Stimulated activated naive CD4-positive, alpha-beta T cell treated with Interleukin-2 at 50 U/mL for 16 hours (primary cell): Measurements from ENCODE around the gene DISP3.

ENCODE experiments used
- DNase-seq: peaks from one replicate; lab custom pipeline; 2025; lab: John Stamatoyannopoulos, UW

Gene DISP3

GRCh38 chr1:11478571-11479374 is at the start of gene DISP3:
DISP3 (plus strand) TSS chr1:11479155; CDS start chr1:11500993, 21,838 bp downstream.
- DNase-seq: peak; percentile 65

DNA sequence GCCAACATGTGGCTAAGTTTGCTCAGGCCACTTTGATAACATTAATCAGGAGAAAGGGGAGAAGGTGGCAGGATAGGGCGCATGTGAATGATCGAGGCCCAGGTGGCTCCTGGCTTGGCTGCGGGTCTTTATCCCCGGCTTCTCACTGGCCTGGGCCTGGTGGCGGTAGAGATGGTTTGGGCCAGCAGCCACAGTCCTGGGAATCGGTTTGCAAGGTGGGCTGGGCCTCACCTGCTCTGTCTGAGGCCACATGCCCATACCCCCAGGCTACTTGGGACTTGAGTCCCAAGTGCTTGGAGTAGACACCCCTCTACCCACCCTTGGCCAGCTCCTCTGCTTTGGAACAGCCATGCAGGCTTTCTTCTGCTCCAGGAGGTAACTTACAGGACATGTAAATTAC is 49.7 kb upstream of the DISP3 start:
- DNase-seq: no peak

GRCh38 chr1:11429935-11430334 is 49.0 kb upstream of the DISP3 start:
- no peak for DNase-seq

DNA sequence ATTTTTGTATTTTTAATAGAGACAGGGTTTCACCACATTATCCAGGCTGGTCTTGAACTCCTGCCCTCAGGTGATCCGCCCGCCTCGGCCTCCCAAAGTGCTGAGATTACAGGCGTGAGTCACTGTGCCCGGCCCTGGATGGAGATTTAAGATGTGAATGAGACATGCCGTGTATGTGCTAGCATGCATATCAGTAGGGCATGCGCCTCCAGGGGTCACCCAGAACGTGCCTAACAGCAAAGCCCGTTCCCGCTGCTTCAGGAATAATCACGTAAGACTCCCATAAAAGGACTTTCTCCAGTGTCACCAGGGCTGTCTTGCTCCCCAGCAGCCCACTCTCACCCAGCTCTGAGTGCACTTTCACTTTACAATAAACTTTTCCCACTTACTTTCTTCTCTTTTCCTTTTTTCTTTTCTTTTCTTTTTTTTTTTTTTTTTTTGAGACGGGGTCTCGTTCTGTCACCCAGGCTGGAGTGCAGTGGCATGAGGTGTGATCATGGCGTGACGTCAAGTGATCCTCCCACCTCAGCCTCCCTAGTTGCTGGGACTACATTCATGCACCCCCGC is 46.9 kb upstream of the DISP3 start:
- no peak for DNase-seq

- no peak for DNase-seq
Observed at GRCh38 chr1:11432526-11432925, 46.4 kb upstream of the DISP3 start.

DNA sequence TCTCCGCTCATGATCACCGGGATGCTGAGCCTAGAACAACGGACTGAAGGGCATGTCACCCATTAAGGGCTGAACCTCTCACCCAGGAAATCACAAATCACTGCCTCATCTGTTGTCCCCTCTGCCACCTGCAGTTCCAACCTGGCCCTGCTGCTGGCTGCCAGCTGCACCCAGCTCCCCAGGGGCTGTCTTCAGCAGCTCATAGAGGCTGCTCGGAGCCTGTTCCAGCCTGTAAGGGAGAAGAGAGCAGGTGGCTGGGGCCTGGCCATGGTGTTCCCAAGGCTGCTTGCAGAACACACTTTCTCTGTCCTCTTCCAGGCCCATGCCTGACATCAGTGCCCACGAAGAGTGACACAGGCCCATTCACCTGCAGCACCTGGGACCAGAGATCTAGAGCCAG is 44.5 kb upstream of the DISP3 start:
- DNase-seq: no peak

DNA sequence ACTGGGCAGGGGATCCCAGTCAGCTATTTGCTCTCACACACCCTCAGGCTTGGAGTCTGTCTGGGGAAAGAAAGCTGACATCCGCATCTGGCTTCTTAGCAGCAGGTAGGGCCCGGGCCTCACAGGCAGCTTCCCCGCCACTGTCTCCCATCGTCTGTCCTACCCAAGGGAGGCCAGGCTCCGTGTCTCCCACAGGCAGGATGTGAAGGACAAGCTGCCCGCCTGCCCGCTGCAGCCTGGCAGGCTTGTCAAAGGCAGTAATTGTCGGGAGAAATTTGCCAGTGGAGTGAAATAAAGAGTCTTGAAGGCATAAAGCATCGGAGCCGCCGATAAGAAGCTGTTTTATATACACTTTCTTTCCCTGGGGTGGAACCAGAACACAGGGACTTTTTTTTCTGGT is 44.0 kb upstream of the DISP3 start:
- DNase-seq: no peak

DNA sequence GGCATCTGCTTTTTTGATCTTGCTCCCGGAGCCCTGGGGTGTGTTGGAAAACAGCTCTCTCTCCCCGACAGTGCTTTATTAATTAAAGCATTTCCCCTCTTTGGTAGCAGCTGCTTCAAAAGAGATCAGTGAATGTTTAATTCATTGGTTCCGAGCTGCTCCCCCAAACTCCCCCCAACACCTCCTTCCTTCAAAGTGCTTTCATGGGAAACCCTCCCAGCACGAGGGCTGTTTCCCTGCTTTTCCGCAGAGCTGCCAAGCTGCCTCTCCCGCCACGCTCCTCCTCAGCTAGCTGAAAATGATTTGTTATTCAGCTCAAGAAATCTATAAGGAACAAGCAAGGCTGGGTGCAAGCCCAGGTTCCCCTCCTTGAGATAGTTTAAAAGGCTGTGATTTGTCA is 40.0 kb upstream of the DISP3 start:
- DNase-seq: no peak

DNA sequence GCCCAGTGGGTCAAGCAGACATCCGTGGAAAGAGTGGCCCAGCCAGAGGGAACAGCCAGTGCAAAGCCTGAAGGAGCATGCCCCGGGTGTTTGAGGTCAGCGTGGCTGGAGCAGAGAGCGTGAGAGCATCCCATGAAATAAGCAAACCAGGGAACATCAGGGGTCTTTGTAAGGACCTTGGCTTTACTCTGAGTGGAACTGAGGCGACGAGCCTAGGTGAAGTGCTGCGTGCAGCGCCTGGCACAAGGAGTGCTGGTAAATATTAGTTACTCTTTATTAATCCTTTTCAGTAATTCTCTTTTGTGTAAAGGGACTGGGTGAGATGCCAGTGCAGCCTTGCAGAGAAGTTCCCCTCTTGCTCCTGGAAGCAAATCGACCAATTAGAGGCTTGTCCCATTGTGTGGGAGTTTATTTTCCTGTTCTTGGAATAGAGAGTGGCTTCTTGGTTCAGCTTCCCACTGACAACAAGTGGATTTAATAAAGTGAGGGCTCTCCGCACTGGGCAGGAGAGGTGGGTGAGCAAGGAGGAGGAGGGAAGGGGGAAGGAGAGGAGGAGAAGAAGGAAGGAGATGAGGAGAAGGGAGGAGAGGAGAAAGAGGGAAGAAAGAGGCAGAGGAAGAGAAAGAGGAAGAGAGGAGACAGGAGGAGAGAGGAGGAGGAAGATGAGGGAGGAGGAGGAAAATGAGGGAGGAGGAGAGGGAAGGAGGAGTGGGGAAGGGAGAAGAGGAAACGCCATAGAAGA is 37.6 kb upstream of the DISP3 start:
- DNase-seq: no peak

- no peak for DNase-seq
Observed at GRCh38 chr1:11443043-11443442, 35.9 kb upstream of the DISP3 start.

DNA sequence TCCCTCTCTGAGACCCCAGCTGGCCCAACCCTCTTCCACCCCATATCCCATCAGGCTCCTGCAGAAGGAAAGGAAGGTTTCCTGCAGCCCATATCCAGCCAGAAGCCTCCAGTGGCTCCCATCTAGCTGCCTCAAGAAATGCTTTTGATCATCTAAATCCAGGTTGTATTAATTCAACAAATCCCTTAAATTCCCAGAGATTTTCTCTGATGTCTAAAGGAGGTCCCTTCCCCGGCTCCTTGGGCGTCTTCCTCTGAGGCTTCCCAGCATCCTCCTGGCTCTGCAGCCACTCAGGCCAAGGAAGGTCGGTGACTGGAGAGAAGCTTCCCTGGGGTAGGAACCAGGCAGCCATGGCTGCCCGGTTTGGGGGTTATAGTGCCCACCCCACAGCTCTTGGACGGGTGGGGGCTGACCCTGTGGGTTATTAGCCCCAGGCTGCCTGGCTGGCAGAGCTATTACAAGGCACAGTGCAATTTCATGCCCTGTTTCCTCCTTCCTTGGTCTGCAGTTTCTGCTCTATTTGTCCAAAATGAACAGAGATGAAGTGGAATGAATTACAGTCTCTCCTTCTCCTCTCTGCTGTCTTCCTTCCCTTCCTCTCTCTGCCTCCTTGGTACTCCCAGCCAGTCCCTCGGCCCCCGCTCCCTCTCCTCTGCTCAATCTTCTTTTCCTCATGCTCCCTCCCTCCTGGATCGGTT is 34.8 kb upstream of the DISP3 start:
- DNase-seq: no peak

DNA sequence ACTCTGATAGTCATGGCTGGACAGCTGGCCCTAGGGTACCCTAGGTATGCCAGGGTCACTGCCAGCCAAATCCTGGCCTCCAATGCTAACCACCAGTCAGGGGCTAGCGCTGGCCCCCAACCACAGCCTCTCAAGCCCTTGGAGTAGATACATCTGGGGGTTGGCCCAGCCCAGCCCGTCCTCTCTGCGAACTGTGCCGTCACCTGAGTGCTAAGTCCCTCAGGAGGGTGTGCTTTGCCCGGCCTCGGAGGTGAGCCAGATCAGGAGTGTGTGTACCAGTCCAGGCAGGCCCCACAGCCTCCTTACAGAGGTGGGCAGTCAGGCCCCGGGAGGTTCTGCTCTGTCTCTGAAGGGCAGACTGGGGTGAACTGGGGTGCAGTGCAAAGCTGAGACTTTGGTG is 34.0 kb upstream of the DISP3 start:
- no peak for DNase-seq

- DNase-seq: no peak
Observed at GRCh38 chr1:11447903-11448302, 31.1 kb upstream of the DISP3 start.

GRCh38 chr1:11448373-11449099 is 30.4 kb upstream of the DISP3 start:
- no peak for DNase-seq

DNA sequence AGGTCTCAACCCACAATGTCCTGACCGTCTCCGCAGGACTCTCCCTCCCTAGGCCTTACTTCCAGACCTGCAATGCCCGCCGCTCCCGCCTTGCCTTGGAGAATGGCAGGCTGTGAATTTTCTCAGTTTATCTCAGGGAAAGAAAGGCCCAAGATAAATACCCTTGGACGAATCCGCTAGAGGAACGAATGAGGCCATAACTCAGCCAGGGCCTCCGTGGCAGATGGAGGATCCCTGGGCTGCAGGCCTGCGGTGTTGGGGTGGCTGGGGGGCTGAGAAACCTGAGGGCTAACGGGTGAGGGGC is 29.9 kb upstream of the DISP3 start:
- no peak for DNase-seq

DNA sequence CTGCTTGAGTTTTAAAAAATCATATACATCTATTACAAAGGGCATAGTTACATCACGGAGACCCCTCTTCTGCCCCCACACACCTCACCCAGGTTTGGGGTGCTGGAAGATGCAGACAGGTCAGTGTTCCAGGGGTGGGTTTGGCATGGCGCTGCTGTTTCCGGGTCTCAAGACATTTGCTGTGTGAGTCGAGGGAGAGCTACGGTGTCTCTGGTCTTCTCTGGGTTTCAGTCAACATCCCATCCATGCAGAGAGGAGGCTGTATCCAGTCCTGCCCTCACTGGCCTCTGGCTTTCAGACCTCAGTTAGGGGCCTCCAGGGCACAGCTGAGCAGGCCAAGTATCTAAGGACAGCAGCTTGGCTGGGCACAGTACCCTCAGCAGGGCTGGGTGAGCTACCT is 28.6 kb upstream of the DISP3 start:
- no peak for DNase-seq

DNA sequence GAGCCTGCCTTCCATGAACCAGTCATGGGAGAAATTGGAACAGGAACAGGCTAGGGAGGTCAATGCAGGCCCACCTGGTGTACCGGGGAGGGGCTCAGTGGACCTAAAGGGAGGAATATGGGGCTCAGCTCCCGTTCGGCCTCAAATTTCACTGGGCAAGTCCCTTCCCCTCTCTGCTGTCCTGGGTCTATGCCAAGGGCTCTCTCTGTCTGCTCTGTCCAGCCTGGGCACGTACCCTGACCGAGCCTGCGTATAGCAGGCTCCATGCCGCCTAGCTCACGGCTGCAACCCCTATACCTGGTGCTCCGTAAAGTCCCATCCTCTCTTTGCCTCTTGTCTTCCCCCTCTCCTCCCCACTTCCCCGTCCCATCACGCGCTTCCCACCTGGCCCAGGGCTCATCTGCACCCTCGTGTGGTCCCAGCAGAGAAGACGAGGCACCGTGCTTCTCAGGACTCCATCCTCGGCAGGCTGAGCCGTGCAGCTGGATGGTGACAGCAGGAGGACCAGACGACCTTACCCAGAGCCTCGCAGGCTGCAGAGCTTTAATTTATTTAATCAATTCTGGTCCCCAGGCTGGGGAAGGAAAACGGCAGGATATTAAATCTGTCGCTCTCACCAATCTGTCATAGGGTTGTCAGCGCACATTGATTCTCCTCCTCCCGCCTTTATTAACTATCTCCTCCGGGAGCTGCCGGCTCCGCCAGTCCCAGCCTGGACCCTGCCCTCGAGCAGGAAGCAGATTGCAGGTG is 25.0 kb upstream of the DISP3 start:
- DNase-seq: no peak

DNA sequence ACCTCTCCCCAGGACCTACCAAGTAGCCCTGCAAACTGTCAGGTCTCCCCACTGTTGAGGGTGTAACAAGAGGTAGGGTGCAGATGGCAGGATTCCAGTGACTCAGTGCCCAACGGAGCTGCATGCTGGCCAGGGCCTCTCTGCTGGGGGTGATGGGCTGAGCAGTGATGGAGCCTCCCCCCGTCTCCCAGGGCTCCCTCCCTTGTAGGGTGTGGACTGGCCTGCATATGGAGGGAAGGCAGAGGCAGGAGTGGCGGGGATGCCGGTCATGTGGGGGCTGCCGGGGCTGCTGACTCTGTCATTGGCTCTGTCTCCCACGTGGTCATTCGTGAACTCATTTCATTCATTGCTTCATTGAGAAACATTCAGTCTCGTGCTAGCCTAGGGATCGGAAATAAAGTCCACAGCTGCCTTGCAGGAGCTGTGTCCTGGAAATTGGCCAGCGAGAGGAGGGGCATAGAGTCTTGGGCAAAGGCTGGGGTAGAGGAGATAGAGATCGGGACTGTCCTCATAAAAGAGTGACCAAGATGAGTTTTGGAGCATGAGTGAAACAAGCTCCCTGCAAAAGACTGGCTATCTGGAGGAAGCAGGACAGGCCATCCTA is 22.9 kb upstream of the DISP3 start:
- DNase-seq: no peak

- no peak for DNase-seq
Observed at GRCh38 chr1:11456965-11457364, 22.0 kb upstream of the DISP3 start.

GRCh38 chr1:11458811-11459275 is 20.1 kb upstream of the DISP3 start:
- DNase-seq: no peak
